Iris pigment epithelial cell (primary cell): ENCODE data around the gene RUNX2.
"Not testable (repeated sequence)": the region's sequence is repeated elsewhere in the genome, so short reads cannot be mapped to it uniquely, and the experiment has no call there.

Experiments used
- DNase-seq: peaks from one replicate; pipeline ENCODE4 v3.0.0-alpha.2; 2011; ENCODE audit warnings: low read depth

The RUNX2 gene

DNA sequence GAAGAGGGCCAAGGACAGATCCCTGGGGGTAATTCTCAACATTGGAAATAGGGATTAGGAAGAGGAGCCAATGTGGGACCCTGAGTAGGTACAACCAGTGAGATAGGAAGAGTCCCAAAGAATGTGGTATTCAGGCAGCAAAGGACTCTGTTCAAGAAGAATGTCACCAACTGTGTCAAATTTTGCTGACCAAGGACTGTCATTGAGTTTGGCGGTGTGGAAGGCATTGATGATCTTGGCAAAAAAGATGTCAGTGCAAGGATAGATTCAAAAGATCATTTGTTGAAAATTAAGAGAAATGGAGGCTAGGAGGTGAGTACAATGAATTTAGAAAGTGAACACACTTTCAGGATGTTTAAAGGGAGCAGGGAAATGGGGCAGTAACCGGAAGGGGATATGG lies 132.0 kb downstream of the RUNX2 start:
- DNase-seq, result no peak

DNA sequence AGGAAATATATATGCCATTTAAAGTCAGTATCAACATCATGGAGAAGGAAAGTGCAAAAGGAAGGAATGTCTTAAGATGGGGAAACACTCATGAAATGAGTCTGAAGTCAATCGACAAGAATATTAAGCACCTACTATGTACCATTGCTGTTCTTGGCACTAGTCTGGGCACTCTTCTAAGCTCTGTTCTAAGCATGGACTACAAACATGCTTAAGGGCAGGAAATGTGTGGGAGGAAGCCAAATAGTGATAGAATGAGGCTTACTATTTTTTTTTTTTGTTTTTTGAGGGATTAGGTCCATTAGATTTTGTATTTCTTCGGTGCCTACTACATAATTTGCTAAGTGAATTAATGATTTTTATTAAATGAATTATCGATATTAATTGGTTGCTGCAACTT lies 133.4 kb downstream of the RUNX2 start:
- DNase-seq, result peak; percentile 24

- no peak for DNase-seq
Observed at GRCh38 chr6:45462190-45463134, 134.3 kb downstream of the RUNX2 start.

DNA sequence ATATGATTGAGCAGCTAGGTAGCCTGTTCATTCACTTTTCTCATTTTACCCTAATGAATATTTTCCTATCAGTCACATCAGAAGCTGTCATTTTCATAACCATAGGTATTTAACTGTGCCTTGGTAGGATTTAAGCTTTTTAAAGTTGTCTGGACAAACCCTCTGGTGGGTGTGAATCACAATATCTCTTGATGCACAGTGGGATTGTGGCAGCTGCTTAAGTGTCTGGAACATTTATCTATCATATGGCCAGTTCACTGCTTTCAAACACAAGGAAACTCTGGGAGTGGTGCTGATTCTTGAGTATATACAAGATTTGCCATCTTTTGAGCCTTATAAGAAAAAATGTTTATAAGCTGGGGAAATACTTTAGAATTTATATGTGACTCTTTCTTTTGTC lies 136.6 kb downstream of the RUNX2 start:
- no peak for DNase-seq

- DNase-seq, result no peak
Observed at GRCh38 chr6:45466686-45467085, 138.6 kb downstream of the RUNX2 start.

DNA sequence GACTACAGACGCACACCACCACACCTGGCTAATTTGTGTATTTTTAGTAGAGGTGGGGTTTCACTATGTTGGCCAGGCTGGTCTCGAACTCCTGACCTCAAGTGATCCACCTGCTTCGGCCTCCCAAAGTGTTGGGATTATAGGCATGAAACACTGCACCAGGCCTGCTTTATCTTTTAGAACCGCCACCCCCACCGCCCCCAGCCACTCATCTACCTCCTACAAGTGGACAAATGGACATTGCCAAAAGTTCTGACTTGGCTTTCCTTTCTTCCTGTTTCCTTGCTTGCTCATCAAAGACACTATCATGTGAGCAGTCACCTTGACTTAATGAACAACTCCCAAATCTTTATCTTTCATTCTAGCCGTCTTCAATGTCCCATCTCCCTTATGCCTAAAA lies 139.3 kb downstream of the RUNX2 start:
- not testable (repeated sequence) for DNase-seq

GRCh38 chr6:45467853-45468252 lies 139.7 kb downstream of the RUNX2 start:
- no peak for DNase-seq

DNA sequence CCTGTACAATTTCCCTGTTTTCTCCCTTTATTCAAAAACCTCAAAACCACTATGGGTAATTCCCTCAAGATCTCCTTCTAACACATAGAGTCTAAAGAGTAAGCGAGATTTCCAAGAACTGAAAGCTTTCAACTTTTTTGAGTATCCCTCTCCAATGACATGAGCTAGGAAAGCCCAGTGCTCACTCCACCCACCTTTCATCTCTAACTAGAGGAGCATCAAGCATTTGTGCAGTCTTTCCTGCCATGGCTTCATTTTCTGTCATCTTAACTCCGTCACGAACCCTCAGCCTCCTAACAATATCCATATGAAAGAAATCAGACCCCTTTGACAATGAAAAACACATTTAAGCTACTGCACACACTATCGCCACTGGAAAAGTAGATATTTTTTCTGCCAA lies 141.5 kb downstream of the RUNX2 start:
- no peak for DNase-seq

GRCh38 chr6:45470131-45470738 lies 142.1 kb downstream of the RUNX2 start:
- no peak for DNase-seq

DNA sequence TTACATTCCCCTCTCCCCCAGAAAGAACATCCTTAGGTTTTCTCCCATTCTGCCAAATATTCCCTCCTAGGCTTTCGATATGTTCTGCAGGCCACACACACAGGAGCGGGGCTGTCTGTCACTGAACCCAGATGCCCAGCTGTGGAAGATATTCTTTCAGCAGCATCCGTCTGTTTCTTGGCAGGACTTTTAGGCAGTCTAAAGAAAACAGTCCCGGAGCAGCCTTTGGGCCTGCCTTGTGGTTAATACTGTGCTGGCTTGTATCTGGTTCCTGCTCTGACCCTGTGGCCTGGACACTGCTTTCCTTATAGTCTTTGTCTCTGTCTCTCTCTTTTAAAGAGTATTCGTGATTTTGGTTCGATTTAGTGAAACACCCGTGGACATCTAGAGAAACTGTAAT lies 144.3 kb downstream of the RUNX2 start:
- DNase-seq, result peak; percentile 74

- no peak for DNase-seq
Observed at GRCh38 chr6:45473121-45473993, 145.2 kb downstream of the RUNX2 start.

DNA sequence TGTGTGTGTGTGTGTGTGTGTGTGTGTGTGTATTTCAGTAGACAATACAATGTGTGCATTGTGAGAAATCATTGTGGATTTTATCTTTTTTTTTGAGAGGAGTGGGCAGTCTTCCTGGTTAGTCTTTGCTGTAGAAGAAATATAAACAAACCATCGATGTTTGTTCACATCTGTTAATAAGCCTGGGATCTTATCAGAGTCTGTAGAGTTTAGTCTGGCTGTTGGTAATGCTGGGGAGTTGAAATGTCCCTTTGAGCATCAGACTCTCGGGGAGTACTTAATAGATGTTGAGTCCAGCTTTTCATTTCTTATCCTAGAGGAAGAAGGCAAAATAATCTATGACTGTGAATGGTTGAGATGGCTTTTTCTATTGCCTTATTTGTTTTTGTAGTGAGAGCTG lies 146.2 kb downstream of the RUNX2 start:
- no peak for DNase-seq

DNA sequence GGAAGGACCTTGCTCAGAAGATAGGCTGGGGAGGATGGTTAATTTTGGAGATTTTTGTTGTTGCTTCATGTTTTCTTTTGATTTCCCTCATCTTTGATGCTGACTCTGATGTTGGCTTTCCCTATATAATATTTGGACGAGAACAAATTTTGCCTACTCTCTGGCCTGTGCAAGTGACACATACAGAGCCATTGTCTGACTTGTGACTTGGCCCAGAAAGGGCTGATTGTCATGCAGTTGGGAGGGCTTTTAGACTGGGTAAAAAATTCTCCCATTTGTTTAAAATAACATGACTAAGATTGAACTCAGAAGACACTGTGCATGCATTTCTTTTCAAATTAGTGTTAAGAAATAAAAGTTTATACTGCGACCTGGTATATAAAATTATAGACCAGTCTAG lies 148.2 kb downstream of the RUNX2 start:
- no peak for DNase-seq

DNA sequence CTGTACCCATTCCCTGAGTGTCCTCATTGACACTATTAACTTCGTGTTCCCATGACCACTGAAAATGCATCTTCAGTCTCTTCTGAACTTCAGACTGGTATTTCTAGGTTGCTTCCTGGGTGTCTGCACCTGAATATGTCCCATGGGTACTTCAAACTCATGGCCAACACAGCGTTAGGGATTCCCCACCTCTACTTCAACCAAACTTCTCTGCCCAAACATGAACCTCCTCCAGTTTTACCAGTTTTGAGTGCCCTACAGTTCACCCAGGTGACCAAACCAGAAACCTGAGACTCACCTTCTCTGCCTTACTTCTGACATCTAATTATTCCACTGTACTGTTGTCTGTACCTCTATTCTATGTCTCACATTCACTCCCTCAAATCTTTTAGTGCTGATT lies 149.1 kb downstream of the RUNX2 start:
- DNase-seq, result no peak

GRCh38 chr6:45477790-45478189 lies 149.7 kb downstream of the RUNX2 start:
- no peak for DNase-seq

GRCh38 chr6:45478240-45478639 lies 150.1 kb downstream of the RUNX2 start:
- peak; percentile 76 for DNase-seq

GRCh38 chr6:45479834-45480751 lies 152.0 kb downstream of the RUNX2 start:
- peak; percentile 97 for DNase-seq

DNA sequence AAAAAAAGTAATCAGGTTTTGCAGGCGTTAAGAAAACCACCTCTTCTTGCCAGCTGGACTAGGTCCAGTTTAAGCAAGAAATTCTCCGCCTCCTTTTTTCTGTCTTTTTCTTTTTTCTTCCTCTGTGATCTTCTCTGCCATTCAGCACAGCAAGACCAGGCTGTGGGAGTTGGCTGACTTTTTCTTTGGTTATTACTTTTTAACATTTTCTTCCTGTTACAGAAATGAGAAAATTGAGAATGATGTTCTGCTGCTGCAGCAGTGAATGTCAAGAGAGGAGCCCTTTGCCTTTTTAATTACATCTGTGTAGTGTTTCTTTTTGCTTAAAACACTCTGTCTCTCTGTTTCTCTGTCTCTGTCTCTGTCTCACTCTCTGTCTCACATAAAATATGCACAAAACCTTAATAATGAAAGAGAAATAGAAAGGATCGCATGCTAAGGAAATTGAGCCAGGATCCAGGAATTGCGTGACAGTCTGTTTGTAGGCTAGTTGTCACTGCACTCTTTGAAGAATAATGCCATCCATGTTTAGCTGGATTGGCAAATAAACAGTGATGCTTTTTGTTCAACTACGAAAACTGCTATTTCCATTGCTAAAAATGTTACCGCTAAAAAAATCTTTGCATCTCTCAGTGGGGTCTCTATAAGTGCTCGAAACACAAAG lies 152.8 kb downstream of the RUNX2 start:
- no peak for DNase-seq

DNA sequence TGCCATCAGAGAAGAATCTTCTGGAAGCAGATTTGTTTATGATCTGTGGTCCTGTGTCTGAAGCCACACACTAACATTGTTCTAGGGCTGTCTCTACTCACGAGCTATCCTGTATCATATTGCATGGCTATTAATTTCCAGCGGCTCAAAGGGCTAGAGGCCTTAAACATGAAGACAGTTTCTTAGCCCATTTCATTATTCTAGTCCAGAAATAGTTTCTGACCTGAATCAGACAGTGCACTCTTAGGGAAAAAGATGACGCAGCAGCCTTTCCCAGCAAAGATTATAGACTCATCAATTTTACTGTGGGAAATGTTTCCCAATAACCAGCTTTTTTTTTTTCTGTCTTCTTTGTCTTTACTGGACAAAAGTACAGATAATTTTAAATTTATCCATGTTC lies 154.9 kb downstream of the RUNX2 start:
- peak; percentile 91 for DNase-seq

DNA sequence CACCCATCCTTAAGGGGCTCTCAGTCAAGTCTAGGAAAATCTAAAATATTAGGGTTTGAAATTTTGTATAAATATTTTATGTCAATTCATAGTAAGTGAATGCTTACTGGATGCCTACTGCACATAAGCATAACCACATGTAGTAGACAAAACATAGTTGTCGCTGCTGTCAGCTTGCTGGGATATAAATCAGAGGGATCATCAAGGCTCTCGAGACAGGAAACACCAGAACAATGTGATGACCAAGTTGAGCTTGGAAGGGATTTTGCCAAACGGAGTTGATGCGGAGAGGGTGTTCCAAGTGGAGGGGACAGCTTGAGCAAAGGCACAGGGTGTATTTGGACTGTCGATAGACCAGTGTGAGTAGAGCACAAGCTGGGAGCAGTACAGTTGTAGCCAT lies 155.4 kb downstream of the RUNX2 start:
- peak; percentile 20 for DNase-seq

- DNase-seq, result no peak
Observed at GRCh38 chr6:45486736-45487135, 158.6 kb downstream of the RUNX2 start.
